ENCODE results near the gene HPDL.
A peak's percentile ranks its signal among the peaks of the same experiment; 100 is the strongest.

Gene HPDL

DNA sequence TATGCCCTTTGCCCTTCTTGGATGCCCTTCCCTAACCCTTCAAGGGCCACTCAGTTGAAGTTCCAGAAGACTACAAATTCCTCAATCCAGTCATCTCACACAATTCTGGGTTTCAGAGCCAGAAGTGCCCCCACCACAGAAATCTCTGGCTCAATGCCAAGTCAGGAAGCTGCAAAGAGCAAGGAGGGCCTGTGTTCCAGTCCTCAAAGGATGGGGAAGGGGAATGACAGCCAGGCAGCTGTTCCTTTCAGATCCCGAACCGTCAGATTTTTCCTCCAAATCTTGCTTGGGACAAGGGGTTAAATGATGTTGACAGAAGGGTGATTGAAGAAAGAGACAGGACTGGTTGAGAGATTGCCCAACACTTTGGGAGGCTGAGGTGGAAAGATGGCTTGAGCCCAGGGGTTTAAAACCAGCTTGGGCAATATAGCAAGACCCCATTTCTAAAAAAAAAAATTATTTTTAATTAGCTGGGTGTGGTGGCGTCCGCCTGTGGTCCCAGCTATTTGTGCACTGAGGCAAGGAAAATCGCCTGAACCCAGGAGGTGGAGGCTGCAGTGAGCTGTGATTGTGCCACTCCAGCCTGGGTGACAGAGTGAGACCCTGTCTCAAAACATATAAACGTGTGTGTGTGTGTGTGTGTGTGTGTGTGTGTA lies 716 bp upstream of the HPDL start:
- DNase-seq, result peak; percentile 33

DNA sequence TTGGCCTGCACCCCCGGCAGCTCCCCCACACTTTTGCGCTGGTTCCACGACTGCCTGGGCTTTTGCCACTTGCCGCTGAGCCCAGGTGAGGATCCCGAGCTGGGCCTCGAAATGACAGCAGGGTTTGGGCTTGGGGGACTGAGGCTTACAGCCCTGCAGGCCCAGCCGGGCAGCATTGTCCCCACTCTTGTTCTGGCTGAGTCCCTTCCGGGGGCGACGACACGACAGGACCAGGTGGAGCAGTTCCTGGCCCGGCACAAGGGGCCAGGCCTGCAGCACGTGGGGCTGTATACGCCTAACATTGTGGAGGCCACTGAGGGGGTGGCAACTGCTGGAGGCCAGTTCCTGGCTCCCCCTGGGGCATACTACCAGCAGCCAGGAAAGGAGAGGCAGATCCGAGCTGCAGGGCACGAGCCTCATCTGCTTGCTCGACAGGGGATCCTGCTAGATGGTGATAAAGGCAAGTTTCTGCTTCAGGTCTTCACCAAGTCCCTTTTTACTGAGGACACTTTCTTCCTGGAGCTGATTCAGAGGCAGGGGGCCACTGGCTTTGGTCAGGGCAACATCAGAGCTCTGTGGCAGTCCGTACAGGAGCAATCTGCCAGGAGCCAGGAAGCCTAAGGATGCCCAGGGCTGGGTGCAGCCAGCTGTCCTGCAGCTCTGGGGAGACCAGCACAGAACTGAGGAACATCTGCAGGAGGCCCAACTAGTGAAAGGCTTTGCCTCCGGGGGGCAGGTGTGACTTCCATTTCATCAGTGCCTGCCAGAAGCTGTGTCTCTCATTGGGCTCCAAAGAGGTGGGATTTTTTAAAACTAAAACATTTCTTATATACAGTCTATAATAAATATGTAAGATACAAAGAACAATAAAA lies 1.2 kb downstream of the HPDL start:
- no peak for DNase-seq

DNA sequence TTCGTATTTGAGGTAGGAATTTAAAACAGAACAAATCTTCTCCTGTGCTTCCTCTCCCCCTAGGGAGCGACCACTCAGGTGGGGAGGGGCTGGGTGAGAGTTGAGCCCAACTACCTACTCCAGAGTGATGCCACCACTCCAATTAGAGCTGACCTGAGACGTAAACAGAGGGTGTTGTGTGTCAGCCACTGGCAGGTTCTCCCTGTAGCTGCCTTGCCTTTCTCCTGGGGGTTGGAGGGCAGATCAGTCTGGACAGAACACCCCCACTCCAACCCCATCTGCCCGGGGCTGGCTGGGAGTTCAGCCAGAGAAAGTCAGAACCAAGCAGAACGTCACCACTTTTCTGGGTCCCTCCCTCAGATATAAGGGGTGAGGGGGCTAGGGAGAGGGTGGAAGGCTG lies 2.0 kb downstream of the HPDL start:
- DNase-seq, result no peak

DNA sequence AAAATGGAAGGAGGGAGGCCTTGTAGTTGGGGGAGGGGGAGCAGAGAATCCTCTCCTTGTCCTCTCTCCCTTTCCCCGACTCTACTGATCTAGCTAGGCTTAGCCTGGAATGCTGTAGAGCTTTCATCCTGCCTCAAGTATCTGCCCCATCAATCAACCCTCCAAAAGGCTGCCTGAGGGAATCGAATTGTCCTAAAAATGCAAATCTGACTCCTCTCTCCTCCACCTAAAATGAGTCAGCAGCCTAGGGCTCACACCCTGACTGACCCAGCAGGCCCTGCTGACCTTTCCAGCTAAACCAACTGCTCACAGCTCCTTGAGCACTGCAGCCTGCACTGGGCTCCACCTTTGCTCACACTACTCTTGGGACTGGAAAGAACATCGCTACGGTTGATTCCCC lies 2.8 kb downstream of the HPDL start:
- DNase-seq, result no peak

DNA sequence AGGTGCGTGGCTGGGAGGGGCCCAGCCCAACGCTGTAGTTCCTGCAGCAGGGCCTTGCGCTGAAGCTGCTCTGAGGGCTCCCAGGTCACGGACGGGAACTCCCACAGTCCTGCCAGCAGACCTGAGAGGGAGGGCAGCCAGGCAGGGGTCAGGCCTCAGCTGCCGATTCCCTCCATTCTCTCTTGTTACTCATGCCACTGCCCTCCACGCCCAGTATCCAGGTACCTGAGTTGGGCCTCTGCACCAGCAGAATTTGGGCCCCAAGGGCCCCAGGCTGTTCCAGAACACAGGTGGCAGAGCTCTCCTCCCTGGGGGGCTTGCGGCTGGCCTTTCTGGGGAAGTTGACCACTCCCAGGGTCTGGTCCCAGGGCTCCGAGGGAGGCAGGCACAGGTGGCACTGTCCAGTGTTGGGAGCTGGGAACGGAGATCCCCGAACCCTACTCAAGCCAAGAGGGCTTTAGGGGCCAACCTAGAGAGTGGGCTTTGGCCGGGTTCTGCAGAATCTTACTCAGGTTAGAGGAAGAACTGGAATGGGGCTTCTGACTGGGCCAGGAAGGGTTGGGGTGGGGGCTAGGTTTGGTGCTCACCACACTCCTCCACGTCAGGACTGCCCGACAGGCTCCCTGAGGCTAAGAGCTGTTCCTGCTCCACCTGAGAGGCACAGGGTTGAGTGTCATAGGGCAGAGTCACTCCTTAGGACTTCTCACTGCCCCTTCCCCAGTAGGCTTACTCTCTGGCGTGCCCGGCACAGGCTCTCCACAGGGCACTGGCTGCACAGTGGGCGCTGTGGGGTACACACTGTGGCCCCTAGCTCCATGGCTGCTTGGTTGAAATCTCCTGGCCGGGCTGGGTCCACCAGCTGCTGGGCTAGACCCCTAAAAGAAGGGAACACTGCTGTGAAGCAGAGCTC lies 5.0 kb downstream of the HPDL start:
- no peak for DNase-seq

DNA sequence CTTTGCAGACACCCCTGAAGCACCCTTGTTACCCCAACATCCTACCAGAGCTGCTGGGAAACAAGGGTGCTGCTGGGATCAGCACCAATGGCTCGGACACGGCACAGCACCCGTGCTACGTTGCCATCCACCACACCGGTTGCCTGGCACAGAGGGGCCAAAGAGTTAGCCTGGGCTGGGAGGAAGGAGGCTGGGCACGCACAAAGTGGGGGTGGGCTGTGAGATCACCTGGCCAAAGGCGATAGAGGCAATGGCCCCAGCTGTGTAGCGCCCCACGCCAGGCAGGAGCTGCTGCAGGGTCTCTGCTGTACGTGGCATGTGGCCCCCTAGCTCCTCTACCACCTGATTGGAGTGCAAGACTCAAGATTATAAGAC lies 5.6 kb downstream of the HPDL start:
- DNase-seq, result no peak

DNA sequence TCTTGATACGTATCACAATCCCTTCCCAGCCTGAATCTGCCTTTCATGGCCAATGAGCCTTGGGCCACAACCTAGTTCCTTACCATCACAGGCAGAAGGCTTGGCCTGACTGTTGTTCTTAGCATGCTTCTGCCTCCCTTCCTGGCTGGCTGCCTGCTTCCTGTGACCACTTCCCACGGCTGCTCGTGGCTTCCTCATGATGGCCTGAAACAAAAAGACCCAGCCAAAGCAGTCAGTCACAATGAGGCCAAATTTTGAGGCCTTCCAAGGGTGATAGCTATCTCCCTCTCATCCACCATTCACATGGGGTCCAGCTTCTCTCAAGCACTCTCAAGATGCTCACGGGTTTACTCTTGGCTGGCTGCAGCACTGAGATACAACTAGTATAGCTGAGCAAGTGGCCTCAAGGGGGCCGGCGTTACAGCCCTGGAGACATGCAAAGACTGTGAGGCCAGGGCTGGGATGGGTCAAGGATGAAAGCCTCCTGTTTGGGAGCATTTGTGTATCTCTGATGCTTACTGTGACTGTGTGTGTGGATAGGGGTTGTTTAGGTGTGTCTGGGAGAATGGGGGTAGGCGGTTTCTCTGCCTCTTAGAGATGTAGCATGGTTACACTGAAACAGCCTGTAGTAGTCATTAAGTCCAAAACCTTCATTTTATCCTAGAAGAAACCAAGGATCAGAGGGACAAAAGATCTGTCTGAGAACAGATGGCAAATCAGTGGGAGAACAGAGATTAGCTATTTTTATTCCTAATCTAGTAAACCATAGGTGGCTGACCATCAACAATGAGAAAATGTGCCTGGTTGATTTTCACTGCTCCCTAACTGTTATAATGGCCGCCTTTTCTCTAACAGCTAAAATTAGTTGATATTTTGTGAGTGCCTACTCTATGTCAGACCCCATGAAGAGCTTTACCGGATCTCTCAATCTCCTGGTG lies 7.9 kb downstream of the HPDL start:
- DNase-seq, result no peak

DNA sequence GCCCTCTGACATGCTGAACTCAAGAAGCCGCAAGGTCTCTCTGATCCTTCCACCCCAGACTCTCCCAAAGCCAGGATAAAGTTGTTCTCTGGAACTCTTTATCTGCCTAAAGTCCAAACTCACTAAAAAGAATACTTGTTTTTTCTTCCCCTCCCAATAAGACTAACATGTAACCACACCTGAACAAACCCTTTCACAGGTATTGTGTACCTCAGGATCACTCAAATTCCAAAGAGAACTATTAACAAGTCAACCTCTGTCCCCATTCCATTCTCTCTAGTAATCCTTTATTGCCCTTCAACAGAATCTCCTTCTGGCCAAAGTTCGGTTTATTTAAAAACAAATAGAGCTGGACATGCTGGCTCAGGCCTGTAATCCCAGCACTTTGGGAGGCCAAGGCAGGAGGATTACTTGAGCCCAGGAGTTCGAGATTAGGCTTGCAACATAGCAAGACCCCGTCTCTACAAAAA lies 9.2 kb downstream of the HPDL start:
- no peak for DNase-seq

DNA sequence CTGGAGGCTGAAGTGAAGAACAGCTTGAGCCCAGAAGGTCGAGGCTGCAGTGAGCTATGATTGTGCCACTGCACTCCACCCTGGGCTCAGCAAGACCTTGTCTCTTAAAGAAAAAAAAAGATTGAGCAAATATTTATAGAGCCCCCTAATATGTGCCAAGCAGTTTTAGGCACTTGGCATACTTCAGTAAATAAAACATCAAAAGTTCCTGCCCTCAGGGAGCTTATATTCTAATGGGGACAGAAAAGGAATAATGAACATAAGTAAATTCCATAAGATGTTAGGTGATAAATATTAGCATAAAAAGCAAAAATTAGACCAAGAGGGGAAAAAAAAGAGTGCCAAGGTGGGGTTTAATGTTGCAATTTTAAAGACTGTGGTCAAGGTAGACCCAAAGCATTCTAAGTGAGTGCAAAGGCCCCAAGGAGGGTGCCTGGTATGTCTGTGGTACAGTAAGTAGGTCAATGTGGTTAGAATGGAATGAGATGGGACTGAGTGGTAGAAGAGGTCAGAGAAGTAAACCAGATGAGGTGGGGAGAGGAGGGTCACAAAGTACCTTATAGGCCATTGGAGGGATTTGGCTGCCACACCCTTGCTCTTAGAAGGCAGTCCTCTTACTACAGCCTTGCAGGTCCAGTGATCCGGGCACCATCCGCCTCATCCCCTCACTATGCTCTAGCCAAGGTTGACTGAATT lies 11.1 kb downstream of the HPDL start:
- DNase-seq, result no peak

DNA sequence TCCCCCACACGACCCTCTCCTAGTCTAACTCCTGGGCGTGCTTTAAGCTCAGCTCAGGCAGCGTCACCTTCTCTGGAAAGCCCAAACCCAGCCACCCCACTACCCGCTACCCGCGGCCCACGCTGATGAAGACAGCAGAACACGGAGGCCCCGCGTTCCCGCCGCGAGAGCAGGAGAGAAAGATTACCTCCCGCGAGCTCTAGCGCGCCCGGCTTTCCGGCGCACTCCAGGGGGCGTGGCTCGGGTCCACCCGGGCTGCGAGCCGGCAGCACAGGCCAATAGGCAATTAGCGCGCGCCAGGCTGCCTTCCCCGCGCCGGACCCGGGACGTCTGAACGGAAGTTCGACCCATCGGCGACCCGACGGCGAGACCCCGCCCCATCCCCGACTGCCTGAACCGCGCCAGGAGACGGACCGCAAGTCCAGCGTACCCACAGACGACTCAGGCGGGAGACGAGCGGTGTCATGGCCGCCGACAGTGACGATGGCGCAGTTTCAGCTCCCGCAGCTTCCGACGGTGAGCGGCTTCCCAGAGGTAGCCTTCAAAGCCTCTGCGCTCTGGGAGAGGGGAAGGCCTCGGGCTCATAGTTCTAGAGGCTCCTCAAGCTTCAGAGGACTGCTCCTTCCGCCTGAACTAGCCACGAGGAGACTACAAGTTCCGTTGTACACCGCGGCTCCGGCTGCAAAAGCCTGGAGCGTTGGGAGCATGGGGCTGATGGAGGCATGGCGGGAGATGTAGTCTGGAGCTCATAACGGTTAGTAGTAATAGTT lies 13.3 kb downstream of the HPDL start, which contains the start of the genes MUTYH and TOE1:
Gene MUTYH (minus strand): TSS at position 652 of the 770 bp plus-strand sequence. CDS start 5,935 bp downstream, outside the sequence.
Gene TOE1 (plus strand): TSS at position 382 of the 770 bp plus-strand sequence. CDS start 83 bp downstream, at position 465.
- peak; percentile 92 for DNase-seq

DNA sequence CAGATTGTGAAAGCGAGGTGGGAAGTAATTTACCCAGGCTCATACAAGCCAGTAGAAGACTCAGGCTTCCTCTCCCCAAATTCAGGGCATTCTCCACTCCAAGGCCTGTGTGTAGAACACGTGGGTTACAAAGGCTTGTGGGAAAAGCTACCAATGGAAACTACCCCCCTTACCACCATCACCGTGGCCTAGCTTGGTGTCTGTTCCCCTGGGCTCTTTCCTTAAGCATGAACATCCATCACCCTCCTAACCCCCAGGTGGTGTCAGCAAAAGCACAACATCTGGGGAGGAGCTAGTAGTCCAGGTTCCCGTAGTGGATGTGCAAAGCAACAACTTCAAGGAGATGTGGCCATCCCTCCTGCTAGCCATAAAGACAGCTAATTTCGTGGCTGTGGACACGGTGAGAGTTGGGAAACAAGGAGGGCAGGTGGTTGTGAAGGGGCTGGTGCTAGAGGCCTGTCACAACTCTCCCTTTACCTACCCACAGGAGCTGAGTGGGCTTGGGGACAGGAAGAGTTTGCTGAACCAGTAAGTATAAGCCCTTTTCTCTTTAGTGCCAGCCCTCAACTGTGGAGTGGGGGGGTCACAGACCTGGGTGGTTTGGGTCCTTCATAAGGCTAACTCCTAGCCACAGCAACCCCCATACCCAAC lies 14.2 kb downstream of the HPDL start:
- DNase-seq, result no peak

DNA sequence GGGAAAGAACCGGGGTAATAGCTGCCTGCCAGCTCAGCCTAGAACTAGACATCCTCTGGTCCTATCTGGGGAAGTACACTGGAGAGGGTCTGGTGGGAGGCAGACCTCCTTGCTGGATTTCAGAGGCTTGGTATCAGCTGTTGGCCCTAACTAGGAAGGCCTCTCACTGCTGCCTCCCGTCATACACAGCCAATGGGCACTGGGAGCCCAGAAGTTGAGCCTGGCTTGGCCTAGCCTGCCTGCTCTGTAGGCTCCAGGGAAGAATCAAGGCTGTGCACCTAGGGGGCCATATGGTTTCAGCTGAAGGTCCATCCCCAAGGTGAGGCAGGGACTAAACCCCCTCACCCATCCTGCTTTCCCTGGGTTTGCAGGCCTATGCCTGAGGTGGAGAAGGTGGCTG lies 17.8 kb downstream of the HPDL start:
- DNase-seq, result no peak

DNA sequence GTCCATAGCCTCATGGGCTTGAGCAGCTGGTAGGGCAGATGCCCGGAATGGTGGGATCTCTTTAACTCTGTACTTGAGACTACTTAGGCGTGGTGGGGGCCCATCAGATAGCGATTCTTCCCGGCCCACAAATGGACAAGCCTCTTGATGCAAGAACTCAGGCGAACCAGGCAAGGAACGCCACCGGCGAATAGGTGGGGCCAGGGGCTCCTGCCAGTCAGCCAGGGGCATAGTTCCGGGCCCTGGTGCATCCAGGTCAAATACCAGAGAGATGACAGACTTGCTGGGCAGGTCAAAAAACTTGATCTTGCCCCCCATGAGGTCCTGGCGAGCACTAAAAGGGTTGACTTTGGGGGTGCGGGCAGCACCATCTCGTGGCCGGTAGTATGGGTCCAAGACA lies 18.3 kb downstream of the HPDL start:
- DNase-seq, result no peak

DNA sequence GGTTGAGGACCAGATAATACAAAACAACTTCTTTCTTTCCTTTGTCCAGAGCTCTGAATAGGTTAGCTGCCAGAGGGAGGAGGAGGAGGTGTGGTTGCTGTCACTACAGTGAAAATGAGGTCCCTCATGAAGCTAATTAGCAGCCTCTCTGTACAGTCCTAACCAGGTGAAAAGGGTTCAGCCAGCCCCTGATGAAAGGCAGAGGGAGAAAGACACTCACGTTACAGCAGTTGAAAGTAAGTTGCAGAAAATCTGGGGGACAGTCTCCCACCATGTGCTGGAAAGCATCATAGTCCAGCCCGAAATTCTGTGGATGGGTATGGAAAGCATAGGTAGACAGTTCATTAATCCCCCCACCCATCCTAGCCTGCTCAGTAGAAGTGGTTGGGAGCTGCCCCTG lies 19.8 kb downstream of the HPDL start:
- no peak for DNase-seq

DNA sequence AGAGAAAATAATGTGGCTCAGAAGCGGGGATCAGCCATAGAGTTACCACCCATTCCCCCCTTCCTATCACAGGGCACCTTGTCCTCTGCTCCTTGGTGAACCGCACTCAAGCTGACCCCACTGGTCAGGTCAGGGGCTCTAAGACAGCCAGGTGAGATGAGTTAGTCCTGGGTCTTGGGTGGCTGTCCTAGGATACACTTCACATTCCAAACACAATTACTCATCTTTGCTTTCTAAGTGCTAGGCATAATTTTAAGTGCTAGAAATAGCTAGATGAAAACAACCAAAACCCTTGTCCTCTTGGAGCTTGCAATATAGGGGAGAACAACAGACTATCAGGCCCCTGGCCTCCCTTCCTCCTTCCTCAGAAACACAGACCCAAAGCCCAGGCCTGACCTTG lies 21.3 kb downstream of the HPDL start:
- DNase-seq, result peak; percentile 36

DNA sequence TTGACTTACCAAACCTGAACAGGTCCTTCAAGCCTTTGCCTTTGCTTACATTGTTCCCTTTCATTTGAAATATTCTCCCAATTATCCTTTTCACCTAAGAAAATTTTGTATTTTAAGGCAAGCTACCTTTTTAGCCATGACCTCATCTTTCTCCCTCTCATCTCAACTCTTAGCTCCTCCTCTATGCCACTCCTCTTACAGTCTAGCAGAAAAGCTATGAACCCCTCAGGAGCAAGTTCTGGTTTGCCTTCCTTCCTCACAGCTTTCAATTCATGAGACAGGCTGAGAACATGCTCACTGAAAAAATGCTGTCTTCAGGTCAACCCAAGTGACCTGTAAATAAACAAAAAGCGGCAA lies 21.9 kb downstream of the HPDL start:
- DNase-seq, result no peak

DNA sequence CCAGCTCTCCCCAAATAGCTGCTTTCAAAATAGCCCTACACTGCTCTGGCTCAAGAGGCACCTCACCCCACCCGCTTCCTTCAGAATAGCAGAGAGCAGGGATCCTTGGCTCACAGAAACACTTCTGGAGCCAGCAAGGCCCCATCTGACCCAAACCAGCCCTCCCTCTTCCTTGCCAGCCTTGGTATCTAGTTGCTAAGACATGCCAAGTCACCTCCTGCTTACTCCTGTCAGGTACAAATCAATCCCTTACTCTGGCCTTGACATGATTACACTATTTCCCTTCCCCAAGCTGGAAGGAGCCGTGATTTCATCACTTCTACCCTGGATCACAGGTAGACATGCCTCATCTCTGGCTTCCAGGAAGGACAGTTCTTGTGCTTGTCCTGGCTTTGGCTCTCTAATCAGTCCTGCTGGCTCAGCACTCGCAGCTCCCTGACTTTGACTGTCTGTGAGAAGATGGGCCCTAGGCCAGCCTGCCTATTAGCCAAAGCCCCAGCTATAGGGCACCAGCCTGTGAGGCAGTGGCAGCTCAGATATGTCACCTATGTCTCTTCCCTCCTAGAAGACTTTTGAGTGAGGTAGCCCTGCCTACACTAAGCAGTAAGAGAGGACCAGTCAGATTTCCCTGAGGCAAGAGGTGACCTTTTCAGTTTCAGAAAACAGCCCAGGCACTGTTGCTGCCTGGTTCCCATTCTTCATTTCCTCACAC lies 22.4 kb downstream of the HPDL start:
- DNase-seq, result no peak

DNA sequence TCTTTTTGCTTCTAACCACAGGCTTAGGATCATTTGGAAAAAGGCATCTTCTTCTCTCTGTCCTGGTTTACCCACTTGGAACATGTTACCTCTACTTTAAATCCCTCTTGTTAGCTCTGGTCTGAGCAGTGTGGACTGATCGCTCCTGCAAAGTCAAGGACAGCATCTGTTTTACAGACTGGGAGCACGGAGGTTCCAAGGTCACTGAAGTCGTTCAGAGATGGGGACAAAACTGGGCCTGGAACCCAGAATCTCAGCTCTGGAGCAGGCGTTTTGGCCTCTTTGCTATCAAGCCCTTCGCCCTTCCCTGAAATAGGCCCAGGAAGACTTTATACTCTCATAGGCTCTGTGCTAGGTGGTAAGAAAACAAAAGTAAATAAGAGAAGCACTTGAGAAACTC lies 24.8 kb downstream of the HPDL start:
- DNase-seq, result no peak

DNA sequence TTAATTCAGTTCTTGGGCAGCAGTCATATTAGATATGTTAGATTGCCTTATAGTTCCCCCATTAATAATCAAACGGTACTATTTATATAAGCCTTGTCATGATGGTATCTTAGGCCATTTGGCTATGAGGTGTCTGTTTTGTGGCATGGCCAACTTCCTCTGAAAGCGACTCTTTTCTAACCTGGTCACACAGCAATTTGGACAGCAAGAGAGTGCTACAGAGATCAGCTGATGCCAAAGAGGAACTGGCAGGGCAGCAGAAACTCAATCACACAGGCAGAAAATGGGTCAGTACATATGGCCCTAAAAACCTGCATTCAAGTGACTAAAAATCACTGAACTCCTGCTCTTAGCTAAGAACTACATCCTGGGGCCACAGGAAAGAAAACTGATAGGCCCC lies 27.0 kb downstream of the HPDL start:
- no peak for DNase-seq

All from fibroblast of skin of scalp (primary cell).